ENCODE measurements around the gene INPP4B.

The INPP4B gene

GRCh38 chr4:142574306-142574705 is 271.8 kb downstream of the INPP4B start:
- no peak for DNase-seq (ENCODE audit: low spot score)

- no peak for DNase-seq (ENCODE audit: low spot score)
These were observed 274.0 kb downstream of the INPP4B start for GRCh38 chr4:142572071-142572470.

- no peak for DNase-seq (ENCODE audit: low spot score)
These were observed 278.3 kb downstream of the INPP4B start for GRCh38 chr4:142567620-142568451.

- DNase-seq (ENCODE audit: low spot score), result no peak
These were observed 278.9 kb downstream of the INPP4B start for GRCh38 chr4:142567199-142567598.

GRCh38 chr4:142566777-142567176 is 279.3 kb downstream of the INPP4B start:
- DNase-seq (ENCODE audit: low spot score), result no peak

- DNase-seq (ENCODE audit: low spot score), result no peak
These were observed 279.9 kb downstream of the INPP4B start for GRCh38 chr4:142566243-142566642.

- DNase-seq (ENCODE audit: low spot score), result no peak
These were observed 280.3 kb downstream of the INPP4B start for GRCh38 chr4:142565771-142566170.

- DNase-seq (ENCODE audit: low spot score), result no peak
These were observed 282.3 kb downstream of the INPP4B start for GRCh38 chr4:142563682-142564291.

- DNase-seq (ENCODE audit: low spot score), result no peak
These were observed 286.1 kb downstream of the INPP4B start for GRCh38 chr4:142559986-142560385.

GRCh38 chr4:142558851-142559250 is 287.2 kb downstream of the INPP4B start:
- no peak for DNase-seq (ENCODE audit: low spot score)

- no peak for DNase-seq (ENCODE audit: low spot score)
These were observed 288.8 kb downstream of the INPP4B start for GRCh38 chr4:142557239-142557801.

GRCh38 chr4:142556570-142557238 is 289.4 kb downstream of the INPP4B start:
- DNase-seq (ENCODE audit: low spot score), result no peak

GRCh38 chr4:142556048-142556447 is 290.1 kb downstream of the INPP4B start:
- no peak for DNase-seq (ENCODE audit: low spot score)

GRCh38 chr4:142554412-142554811 is 291.7 kb downstream of the INPP4B start:
- no peak for DNase-seq (ENCODE audit: low spot score)

- no peak for DNase-seq (ENCODE audit: low spot score)
These were observed 294.4 kb downstream of the INPP4B start for GRCh38 chr4:142551517-142552305.

GRCh38 chr4:142550965-142551364 is 295.1 kb downstream of the INPP4B start:
- DNase-seq (ENCODE audit: low spot score), result no peak

GRCh38 chr4:142549726-142550463 is 296.2 kb downstream of the INPP4B start:
- no peak for DNase-seq (ENCODE audit: low spot score)

- no peak for DNase-seq (ENCODE audit: low spot score)
These were observed 296.9 kb downstream of the INPP4B start for GRCh38 chr4:142549248-142549647.

- no peak for DNase-seq (ENCODE audit: low spot score)
These were observed 297.6 kb downstream of the INPP4B start for GRCh38 chr4:142548491-142548890.

GRCh38 chr4:142547974-142548373 is 298.1 kb downstream of the INPP4B start:
- no peak for DNase-seq (ENCODE audit: low spot score)

- DNase-seq (ENCODE audit: low spot score), result no peak
These were observed 301.5 kb downstream of the INPP4B start for GRCh38 chr4:142544594-142544993.

Measured in left forelimb (tissue), 1 donor.